CD14-positive monocyte (primary cell): ENCODE data around the gene SMURF2. TPM values are rescaled to one million over a fixed set of nuclear protein-coding genes. Genes with fewer than 3 reads are reported as not detected.

Experiments used
- DNase-seq, 3 donors: peaks; one replicate each; pipeline ENCODE4 v3.0.0-alpha.2; 2011 to 2022
- H2AFZ ChIP-seq: 2 replicates; pipeline ENCODE4 v1.6.0; 2012; ENCODE audit warnings: mild to moderate bottlenecking, low read depth, low read length, inconsistent platforms; ENCODE audit not compliant: insufficient read depth, poor library complexity, severe bottlenecking
- H3K27ac ChIP-seq, 2 donors: 1 replicate in 1 of 2; 2 replicates in 1 of 2; pipeline ENCODE4 v1.5.1; 2012 to 2013; ENCODE audit warnings: low read length in 2 of 2, control low read depth in 1 of 2, inconsistent platforms in 1 of 2, low read depth in 1 of 2, mild to moderate bottlenecking in 1 of 2
- H3K27me3 ChIP-seq, 2 donors: one replicate each; pipeline versions ENCODE4 v1.6.0 to v1.6.1; 2011 to 2013; ENCODE audit warnings: low read length in 2 of 2; ENCODE audit not compliant: control insufficient read depth in 2 of 2, insufficient read depth in 2 of 2
- H3K36me3 ChIP-seq, 2 donors: replicated peaks in 1 of 2; 1 replicate in 1 of 2; 2 replicates in 1 of 2; pipeline versions ENCODE4 v1.5.1 to v1.6.1; 2012 to 2013; ENCODE audit warnings: low read length in 2 of 2, control low read depth in 1 of 2, inconsistent platforms in 1 of 2, mild to moderate bottlenecking in 1 of 2; ENCODE audit not compliant: insufficient read depth in 2 of 2, control insufficient read depth in 1 of 2
- H3K4me1 ChIP-seq, 2 donors: 1 replicate in 1 of 2; 2 replicates in 1 of 2; pipeline versions ENCODE4 v1.5.1 to v1.6.1; 2012 to 2013; ENCODE audit warnings: low read length in 2 of 2, control low read depth in 1 of 2, inconsistent platforms in 1 of 2, mild to moderate bottlenecking in 1 of 2, moderate library complexity in 1 of 2; ENCODE audit not compliant: insufficient read depth in 2 of 2, control insufficient read depth in 1 of 2
- H3K4me2 ChIP-seq: replicated peaks from 2 replicates; pipeline ENCODE3; 2012; ENCODE audit warnings: low read length, moderate library complexity, mild to moderate bottlenecking; ENCODE audit not compliant: poor library complexity, severe bottlenecking; ENCODE audit errors: extremely low read depth
- H3K4me3 ChIP-seq, 3 experiments: fragments of 200-600 bp in 1 of 3; sonication (generic) in 1 of 3; replicated peaks in 1 of 3; 1 replicate in 2 of 3; 2 replicates in 1 of 3; pipeline ENCODE4 v1.5.1; 2011 to 2013; ENCODE audit warnings: low read length in 3 of 3, mild to moderate bottlenecking in 3 of 3, control low read depth in 2 of 3, low read depth in 2 of 3, inconsistent platforms in 1 of 3, moderate library complexity in 1 of 3
- H3K79me2 ChIP-seq: 2 replicates; pipeline ENCODE4 v1.6.0; 2012; ENCODE audit warnings: mild to moderate bottlenecking, control low read depth, inconsistent platforms, low read length, moderate library complexity; ENCODE audit not compliant: insufficient read depth
- H3K9ac ChIP-seq: 2 replicates; pipeline ENCODE4 v1.6.0; 2017; ENCODE audit warnings: low read length, mild to moderate bottlenecking; ENCODE audit not compliant: insufficient read depth, poor library complexity, severe bottlenecking
- H3K9me3 ChIP-seq, 2 donors: replicated peaks in 1 of 2; 1 replicate in 1 of 2; 2 replicates in 1 of 2; pipeline versions ENCODE4 v1.5.1 to v1.6.1; 2012 to 2013; ENCODE audit warnings: low read length in 2 of 2, control low read depth in 1 of 2; ENCODE audit not compliant: control insufficient read depth in 1 of 2, insufficient read depth in 1 of 2
- H4K20me1 ChIP-seq: 2 replicates; pipeline ENCODE4 v1.6.0; 2012; ENCODE audit warnings: mild to moderate bottlenecking, low read length, control low read depth, moderate library complexity; ENCODE audit not compliant: insufficient read depth
- H3K27ac Mint-ChIP-seq, 7 donors: one replicate each; pipeline ENCODE4 v1.8.0; 2020; ENCODE audit warnings: mild to moderate bottlenecking in 7 of 7, mixed read lengths in 7 of 7, moderate library complexity in 6 of 7, inconsistent platforms in 2 of 7
- H3K27me3 Mint-ChIP-seq, 3 donors: one replicate each; pipeline ENCODE4 v1.8.0; 2021 to 2022; ENCODE audit warnings: low read depth in 3 of 3, mild to moderate bottlenecking in 3 of 3, mixed read lengths in 3 of 3, moderate library complexity in 3 of 3, inconsistent platforms in 1 of 3
- H3K36me3 Mint-ChIP-seq, 2 donors: one replicate each; pipeline ENCODE4 v1.8.0; 2020; ENCODE audit warnings: mixed read lengths in 2 of 2, inconsistent platforms in 1 of 2, mild to moderate bottlenecking in 1 of 2
- H3K4me1 Mint-ChIP-seq: one replicate; pipeline ENCODE4 v1.8.0; 2020; ENCODE audit warnings: mild to moderate bottlenecking, mixed read lengths
- H3K4me3 Mint-ChIP-seq, 2 donors: one replicate each; pipeline ENCODE4 v1.8.0; 2020; ENCODE audit warnings: mild to moderate bottlenecking in 2 of 2, mixed read lengths in 2 of 2, moderate library complexity in 1 of 2
- H3K9me3 Mint-ChIP-seq, 7 donors: one replicate each; pipeline ENCODE4 v1.8.0; 2020 to 2022; ENCODE audit warnings: mixed read lengths in 7 of 7, mild to moderate bottlenecking in 6 of 7, moderate library complexity in 6 of 7, inconsistent platforms in 2 of 7
- CTCF ChIP-seq: fragments of 200-600 bp; IDR thresholded peaks from one replicate; pipeline ENCODE4 v1.8.0; 2022; ENCODE audit warnings: antibody characterized with exemption, mild to moderate bottlenecking
- WGBS: methylation state at CpG from one replicate; pipeline ENCODE4 v1.1.5; 2013; ENCODE audit warnings: missing lambda C conversion rate; ENCODE audit not compliant: insufficient coverage; 5-methylcytosine and 5-hydroxymethylcytosine counted together
- intact Hi-C, 2 donors: fragments of 100-400 bp; cut with micrococcal nuclease; formaldehyde crosslinking; loops; one replicate each; pipeline versions ENCODE4 v1.15.0 to v1.15.1; 2023
- polyA plus RNA-seq, 3 donors: library from polyadenylated mRNA; depleted of rRNA in 1 of 3; unstranded in 2 of 3; stranded (reverse) in 1 of 3; fragments of 300-500 nt in 2 of 3; fragments of >200 nt in 1 of 3; fragmentation: Illumina TruSeq in 2 of 3; gene quantifications; 1 replicate in 2 of 3; 2 replicates in 1 of 3; pipeline ENCODE4 v1.2.3, GENCODE V29; 2012 to 2021

The SMURF2 gene
- polyA plus RNA-seq, 3 donors, result 2.2 to 12.9 (median 4.5) TPM

GRCh38 chr17:64515829-64516228 lies 146.3 kb downstream of the SMURF2 start:
- Histone ChIP-seq H3K36me3 (peaks cover 68 to 100% of the 10 kb centered on the region in 2 donors), H3K27me3 (no peaks in the 10 kb centered on the region), H3K4me3 (no peak overlapping the region), H3K4me2 (no peak overlapping the region), H3K27ac (no peak overlapping the region), H2AFZ (no peak overlapping the region), H3K4me1 (no peaks in the 10 kb centered on the region), H3K79me2 (no peaks in the 10 kb centered on the region), H3K9me3 (no peaks in the 10 kb centered on the region), H3K9ac (no peak overlapping the region), H4K20me1 (peaks cover 6% of the 10 kb centered on the region)
- no peak for DNase-seq
- no peak overlapping the region for H3K27ac Mint-ChIP-seq
- H3K4me3 Mint-ChIP-seq, result no peak overlapping the region
- WGBS, result no CpG with 5 or more reads among the region's 1 CpG
- H3K9me3 Mint-ChIP-seq, result no peaks in the 10 kb centered on the region
- TF ChIP-seq CTCF, result no peak
- peaks cover 67 to 80% of the 10 kb centered on the region in 2 donors for H3K36me3 Mint-ChIP-seq
- intact Hi-C loops, result no loop called here
- no peaks in the 10 kb centered on the region for H3K27me3 Mint-ChIP-seq
- H3K4me1 Mint-ChIP-seq, result peaks cover 8% of the 10 kb centered on the region

- intact Hi-C loops, result no loop called here
- Mint-ChIP-seq H3K9me3 (no peaks in the 10 kb centered on the region), H3K4me1 (peaks cover 8% of the 10 kb centered on the region), H3K4me3 (no peak overlapping the region), H3K36me3 (peaks cover 71 to 82% of the 10 kb centered on the region in 2 donors), H3K27ac (peak overlapping the region in 1 of 7 donors; percentile 34), H3K27me3 (no peaks in the 10 kb centered on the region)
- DNase-seq, result no peak
- no peak for TF ChIP-seq CTCF
- H3K9ac ChIP-seq, result no peak overlapping the region
- H3K4me3 ChIP-seq, result no peak overlapping the region
- 100% methylated on average over 1 of the region's 2 CpGs for WGBS
- no peak overlapping the region for H2AFZ ChIP-seq
- H3K27ac ChIP-seq, result no peak overlapping the region
- H3K27me3 ChIP-seq, result no peaks in the 10 kb centered on the region
- H3K9me3 ChIP-seq, result no peaks in the 10 kb centered on the region
- H3K4me1 ChIP-seq, result no peaks in the 10 kb centered on the region
- H3K79me2 ChIP-seq, result peaks cover 3% of the 10 kb centered on the region
- H3K4me2 ChIP-seq, result no peak overlapping the region
- peaks cover 6% of the 10 kb centered on the region for H4K20me1 ChIP-seq
- peaks cover 69 to 100% of the 10 kb centered on the region in 2 donors for H3K36me3 ChIP-seq
Measured at GRCh38 chr17:64515419-64515818, 146.7 kb downstream of the SMURF2 start.
